GM23338 (cell line): ENCODE data around the gene COG2. TPM values are rescaled to one million over a fixed set of nuclear protein-coding genes. Genes with fewer than 3 reads are reported as not detected.

Experiments used
- ATAC-seq: fragments of 200-7000 bp; cut with Tn5 transposase; 3 replicates; pipeline ENCODE4 v1.9.1; 2020
- DNase-seq: peaks from one replicate; pipeline ENCODE4 v3.0.0-alpha.2; 2015; ENCODE audit warnings: low spot score
- H2AFZ ChIP-seq: fragments of 200-600 bp; sonication (generic); 2 replicates; pipeline ENCODE4 v1.8.0; 2016; ENCODE audit warnings: antibody characterized with exemption, mild to moderate bottlenecking, moderate library complexity
- H3F3A ChIP-seq: fragments of 200-600 bp; sonication (generic); replicated peaks from 2 replicates; pipeline ENCODE4 v1.8.0; 2017; ENCODE audit warnings: antibody characterized with exemption, mixed run types, low read depth
- H3K27ac ChIP-seq: fragments of 200-600 bp; sonication (generic); 2 replicates; pipeline ENCODE4 v1.6.1; 2016; ENCODE audit warnings: low read depth
- H3K27me3 ChIP-seq: fragments of 200-600 bp; sonication (generic); 2 replicates; pipeline ENCODE4 v1.8.0; 2016; ENCODE audit warnings: mild to moderate bottlenecking, mixed run types, moderate library complexity; ENCODE audit not compliant: insufficient read depth
- H3K36me3 ChIP-seq: fragments of 200-600 bp; sonication (generic); 2 replicates; pipeline ENCODE4 v1.8.0; 2016; ENCODE audit warnings: mild to moderate bottlenecking; ENCODE audit not compliant: insufficient read depth
- H3K4me1 ChIP-seq: fragments of 200-600 bp; sonication (generic); 2 replicates; pipeline ENCODE4 v1.8.0; 2016; ENCODE audit warnings: mild to moderate bottlenecking, moderate library complexity; ENCODE audit not compliant: insufficient read depth
- H3K4me2 ChIP-seq: fragments of 200-600 bp; sonication (generic); 2 replicates; pipeline ENCODE4 v1.7.1; 2017; ENCODE audit warnings: mixed run types
- H3K4me3 ChIP-seq: fragments of 200-600 bp; sonication (generic); 2 replicates; pipeline ENCODE4 v1.6.1; 2016; ENCODE audit warnings: mixed run types
- H3K79me2 ChIP-seq: fragments of 200-600 bp; sonication (generic); replicated peaks from 2 replicates; pipeline ENCODE4 v1.8.0; 2017; ENCODE audit warnings: mild to moderate bottlenecking; ENCODE audit not compliant: insufficient read depth
- H3K9me2 ChIP-seq: fragments of 200-600 bp; sonication (generic); 2 replicates; pipeline ENCODE4 v1.8.0; 2017; ENCODE audit not compliant: insufficient read depth
- H4K20me1 ChIP-seq: fragments of 200-600 bp; sonication (generic); replicated peaks from 2 replicates; pipeline ENCODE4 v1.8.0; 2017; ENCODE audit warnings: mild to moderate bottlenecking; ENCODE audit not compliant: insufficient read depth
- H3K27ac Mint-ChIP-seq: 2 replicates; pipeline ENCODE4 v1.8.0; 2020; ENCODE audit warnings: inconsistent platforms, mild to moderate bottlenecking, moderate library complexity, mixed read lengths
- H3K27me3 Mint-ChIP-seq: 3 replicates; pipeline ENCODE4 v1.8.0; 2022; ENCODE audit warnings: low read depth, mild to moderate bottlenecking, moderate library complexity, mixed read lengths, inconsistent platforms; ENCODE audit not compliant: insufficient read depth, poor library complexity
- H3K36me3 Mint-ChIP-seq: 3 replicates; pipeline ENCODE4 v1.8.0; 2021; ENCODE audit warnings: low read depth, mild to moderate bottlenecking, inconsistent platforms, moderate library complexity, mixed read lengths
- H3K4me1 Mint-ChIP-seq: 3 replicates; pipeline ENCODE4 v1.8.0; 2020; ENCODE audit warnings: mild to moderate bottlenecking, inconsistent platforms, mixed read lengths
- H3K4me3 Mint-ChIP-seq: 3 replicates; pipeline ENCODE4 v1.8.0; 2021; ENCODE audit warnings: moderate library complexity, mild to moderate bottlenecking, inconsistent platforms, mixed read lengths
- H3K9me3 Mint-ChIP-seq: 3 replicates; pipeline ENCODE4 v1.8.0; 2020; ENCODE audit warnings: moderate library complexity, mild to moderate bottlenecking, inconsistent platforms, mixed read lengths
- CREB1 ChIP-seq: fragments of 250-450 bp; sonication (Bioruptor Pico); IDR thresholded peaks from 2 replicates; pipeline ENCODE4 v1.5.0; 2020; ENCODE audit warnings: low read depth, mild to moderate bottlenecking, moderate library complexity
- CTCF ChIP-seq, 2 experiments: fragments of 200-600 bp in 1 of 2; sonication (generic) in 1 of 2; conservative IDR thresholded peaks; 2 replicates each; pipeline versions ENCODE4 v1.5.1 to v1.6.1; 2016 to 2017; ENCODE audit warnings: antibody characterized with exemption in 2 of 2, low read depth in 2 of 2, mild to moderate bottlenecking in 2 of 2, moderate library complexity in 1 of 2
- EZH2 ChIP-seq: fragments of 200-600 bp; sonication (generic); IDR thresholded peaks from one replicate; pipeline ENCODE4 v1.8.0; 2017; ENCODE audit warnings: antibody characterized with exemption, mild to moderate bottlenecking, low read depth; ENCODE audit not compliant: unreplicated experiment
- EZH2phosphoT487 ChIP-seq: fragments of 200-600 bp; sonication (generic); IDR thresholded peaks from one replicate; pipeline ENCODE4 v1.8.1; 2018; ENCODE audit warnings: antibody characterized with exemption; ENCODE audit not compliant: unreplicated experiment
- JUNB ChIP-seq: IDR thresholded peaks from one replicate; pipeline ENCODE4 v1.6.1; 2016; ENCODE audit warnings: antibody characterized with exemption; ENCODE audit not compliant: unreplicated experiment
- NANOG ChIP-seq: IDR thresholded peaks from 2 replicates; pipeline ENCODE4 v1.6.1; 2016; ENCODE audit warnings: antibody characterized with exemption, borderline replicate concordance
- POLR2AphosphoS5 ChIP-seq: IDR thresholded peaks from 2 replicates; pipeline ENCODE4 v1.6.1; 2016; ENCODE audit warnings: antibody characterized with exemption, low read depth
- REST ChIP-seq: IDR thresholded peaks from one replicate; pipeline ENCODE4 v1.6.1; 2018; ENCODE audit warnings: antibody characterized with exemption; ENCODE audit not compliant: unreplicated experiment
- STAT1 ChIP-seq: IDR thresholded peaks from one replicate; pipeline ENCODE4 v1.6.1; 2016; ENCODE audit warnings: antibody characterized with exemption; ENCODE audit not compliant: unreplicated experiment
- ZNF114 ChIP-seq: fragments of 250-450 bp; sonication (Bioruptor Pico); IDR thresholded peaks from 2 replicates; pipeline ENCODE4 v1.5.0; 2020; ENCODE audit warnings: mild to moderate bottlenecking, moderate library complexity
- ZNF331 ChIP-seq: fragments of 250-450 bp; sonication (Bioruptor Pico); IDR thresholded peaks from 2 replicates; pipeline ENCODE4 v1.5.0; 2020; ENCODE audit warnings: low read depth, mild to moderate bottlenecking, moderate library complexity
- polyA plus RNA-seq: library from polyadenylated mRNA; unstranded; fragments of >200 nt; fragmentation: Nextera tagmentation; extraction: Ambion mirVana; gene quantifications from 2 replicates; pipeline ENCODE4 v1.2.1, GENCODE V29; 2016
- total RNA-seq: library from RNA; depleted of rRNA; stranded (reverse); fragments of >200 nt; shearing (Covaris generic); gene quantifications from 2 replicates; pipeline ENCODE4 v1.2.3, GENCODE V29; 2014
- TF ChIP-seq, protein P1 (sequence below): IDR thresholded peaks from 2 replicates; pipeline ENCODE4 v1.6.1; 2016; ENCODE audit warnings: antibody characterized with exemption

COG2 gene
- total and polyA plus RNA-seq, 2 experiments from 2014 or later = 35.8 to 38.5 TPM

DNA sequence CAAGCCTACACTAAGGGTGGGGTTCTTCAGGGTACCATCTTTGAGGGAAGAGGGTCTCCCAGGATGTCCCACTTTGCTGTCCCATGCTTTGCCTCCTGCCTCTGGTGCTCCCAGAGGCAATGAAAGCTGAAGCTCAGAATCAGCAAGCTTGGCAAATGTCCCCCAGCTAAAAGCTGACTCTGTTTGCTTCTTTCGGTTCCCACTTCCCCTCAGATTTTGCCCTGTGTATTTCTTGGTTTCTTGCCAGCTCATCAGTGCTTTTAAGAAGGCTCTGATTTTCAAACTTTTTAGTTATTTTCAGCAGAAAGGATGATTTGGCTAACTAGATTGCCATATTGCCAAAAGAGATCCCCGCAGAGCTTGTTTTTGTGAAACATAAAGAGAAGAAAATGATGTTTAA lies 33.1 kb upstream of the COG2 start:
- H3K36me3 Mint-ChIP-seq = no peaks in the 10 kb centered on the region
- Histone ChIP-seq H3F3A (no peaks in the 10 kb centered on the region), H2AFZ (no peak overlapping the region; the same call in 1 of the 2 replicates), H3K27me3 (no peaks in the 10 kb centered on the region), H3K4me3 (no peak overlapping the region), H3K79me2 (no peaks in the 10 kb centered on the region), H3K27ac (peak overlapping the region; percentile 74), H3K4me1 (peaks cover 26% of the 10 kb centered on the region), H3K36me3 (no peaks in the 10 kb centered on the region), H3K4me2 (peak overlapping the region; percentile 44; the same call in 1 of the 2 replicates), H3K9me2 (no peaks in the 10 kb centered on the region), H4K20me1 (no peaks in the 10 kb centered on the region)
- ATAC-seq (no peak; the same call in 2 of the 3 replicates), DNase-seq (no peak)
- H3K4me1 Mint-ChIP-seq = peaks cover 25% of the 10 kb centered on the region
- TF ChIP-seq EZH2phosphoT487 (no peak), POLR2AphosphoS5 (no peak), NANOG (no peak), CREB1 (CRISPR knock-in tag) (no peak), CTCF (conservative IDR thresholded peaks at IDR 0.05; ENCODE audit: low read depth in 2 of 2) (no peak), ZNF331 (CRISPR knock-in tag) (no peak), ZNF114 (CRISPR knock-in tag) (no peak)
- TF ChIP-seq, protein P1, sequence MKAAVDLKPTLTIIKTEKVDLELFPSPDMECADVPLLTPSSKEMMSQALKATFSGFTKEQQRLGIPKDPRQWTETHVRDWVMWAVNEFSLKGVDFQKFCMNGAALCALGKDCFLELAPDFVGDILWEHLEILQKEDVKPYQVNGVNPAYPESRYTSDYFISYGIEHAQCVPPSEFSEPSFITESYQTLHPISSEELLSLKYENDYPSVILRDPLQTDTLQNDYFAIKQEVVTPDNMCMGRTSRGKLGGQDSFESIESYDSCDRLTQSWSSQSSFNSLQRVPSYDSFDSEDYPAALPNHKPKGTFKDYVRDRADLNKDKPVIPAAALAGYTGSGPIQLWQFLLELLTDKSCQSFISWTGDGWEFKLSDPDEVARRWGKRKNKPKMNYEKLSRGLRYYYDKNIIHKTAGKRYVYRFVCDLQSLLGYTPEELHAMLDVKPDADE = no peak
- peak overlapping the region; percentile 42; the same call in 1 of the 2 replicates for H3K27ac Mint-ChIP-seq
- no peaks in the 10 kb centered on the region for H3K9me3 Mint-ChIP-seq
- peaks cover 2% of the 10 kb centered on the region for H3K27me3 Mint-ChIP-seq
- no peak overlapping the region for H3K4me3 Mint-ChIP-seq

- no peak overlapping the region for H3K4me3 ChIP-seq
- Mint-ChIP-seq H3K27me3 (peaks cover 2% of the 10 kb centered on the region), H3K4me1 (peaks cover 25% of the 10 kb centered on the region), H3K36me3 (no peaks in the 10 kb centered on the region), H3K4me3 (no peak overlapping the region), H3K9me3 (no peaks in the 10 kb centered on the region), H3K27ac (no peak overlapping the region)
- H3K9me2 ChIP-seq = no peaks in the 10 kb centered on the region
- peaks cover 26% of the 10 kb centered on the region for H3K4me1 ChIP-seq
- no peaks in the 10 kb centered on the region for H3K36me3 ChIP-seq
- ATAC-seq (no peak), DNase-seq (no peak)
- H3K4me2 ChIP-seq = no peak overlapping the region
- no peak overlapping the region for H3K27ac ChIP-seq
- H2AFZ ChIP-seq = no peak overlapping the region; the same call in 1 of the 2 replicates
- no peaks in the 10 kb centered on the region for H3K27me3 ChIP-seq
- H3K79me2 ChIP-seq = no peaks in the 10 kb centered on the region
- H4K20me1 ChIP-seq = no peaks in the 10 kb centered on the region
- H3F3A ChIP-seq = no peaks in the 10 kb centered on the region
- TF ChIP-seq REST = no peak
- TF ChIP-seq EZH2 = no peak
- no peak for TF ChIP-seq POLR2AphosphoS5
- TF ChIP-seq EZH2phosphoT487 = no peak
- TF ChIP-seq NANOG = no peak
- no peak for TF ChIP-seq CTCF (conservative IDR thresholded peaks at IDR 0.05; ENCODE audit: low read depth in 2 of 2)
- TF ChIP-seq ZNF114 (CRISPR knock-in tag) = no peak
- no peak for TF ChIP-seq JUNB
- TF ChIP-seq STAT1 = no peak
- no peak for TF ChIP-seq ZNF331 (CRISPR knock-in tag)
- no peak for TF ChIP-seq CREB1 (CRISPR knock-in tag)
- TF ChIP-seq, protein P1 = no peak
These were observed 31.7 kb upstream of the COG2 start for GRCh38 chr1:230610589-230610988.
